Smooth muscle cell (in vitro differentiated cells): ENCODE measurements around the gene DPH6. TPM values are rescaled to one million over a fixed set of nuclear protein-coding genes. Genes with fewer than 3 reads are reported as not detected.

ENCODE experiments used
- DNase-seq: peaks from one replicate; lab custom pipeline; 2025; ENCODE audit not compliant: unreplicated experiment; lab: John Stamatoyannopoulos, UW
- H2AFZ ChIP-seq: fragments of 200-600 bp; sonication (generic); 2 replicates; pipeline ENCODE4 v1.6.0; 2016; ENCODE audit warnings: antibody characterized with exemption, low read depth, mild to moderate bottlenecking
- H3F3A ChIP-seq: fragments of 200-600 bp; sonication (generic); 2 replicates; pipeline ENCODE4 v1.6.0; 2017; ENCODE audit warnings: antibody characterized with exemption, low read depth
- H3K27ac ChIP-seq: fragments of 200-600 bp; sonication (generic); 2 replicates; pipeline ENCODE4 v1.5.1; 2016; ENCODE audit warnings: low read depth, mild to moderate bottlenecking
- H3K27me3 ChIP-seq: fragments of 200-600 bp; sonication (generic); 2 replicates; pipeline ENCODE4 v1.6.1; 2016; ENCODE audit warnings: low read depth, mild to moderate bottlenecking
- H3K36me3 ChIP-seq: fragments of 200-600 bp; sonication (generic); 2 replicates; pipeline ENCODE4 v1.5.1; 2016; ENCODE audit warnings: low read depth
- H3K4me1 ChIP-seq: fragments of 200-600 bp; sonication (generic); 2 replicates; pipeline ENCODE4 v1.5.1; 2016; ENCODE audit warnings: low read depth
- H3K4me2 ChIP-seq: fragments of 200-600 bp; sonication (generic); 2 replicates; pipeline ENCODE4 v1.6.0; 2016; ENCODE audit warnings: mild to moderate bottlenecking
- H3K4me3 ChIP-seq: fragments of 200-600 bp; sonication (generic); 2 replicates; pipeline ENCODE4 v1.5.1; 2016; ENCODE audit warnings: mild to moderate bottlenecking
- H3K79me2 ChIP-seq: fragments of 200-600 bp; sonication (generic); 2 replicates; pipeline ENCODE4 v1.6.0; 2016; ENCODE audit warnings: low read depth, mild to moderate bottlenecking
- H3K9ac ChIP-seq: fragments of 200-600 bp; sonication (generic); 2 replicates; pipeline ENCODE4 v1.6.0; 2016; ENCODE audit warnings: low read depth
- H3K9me3 ChIP-seq: fragments of 200-600 bp; sonication (generic); replicated peaks from 2 replicates; pipeline ENCODE4 v1.5.1; 2016; ENCODE audit warnings: low read depth
- H4K20me1 ChIP-seq: fragments of 200-600 bp; sonication (generic); 2 replicates; pipeline ENCODE4 v1.6.0; 2016; ENCODE audit warnings: low read depth
- WGBS: methylation state at CpG from one replicate; pipeline ENCODE4 v1.1.7; 2016; ENCODE audit warnings: low lambda C conversion rate; 5-methylcytosine and 5-hydroxymethylcytosine counted together
- polyA plus RNA-seq: library from polyadenylated mRNA; unstranded; fragments of >200 nt; fragmentation: Nextera tagmentation; extraction: Ambion mirVana; gene quantifications from 2 replicates; pipeline ENCODE4 v1.2.1, GENCODE V29; 2016
- total RNA-seq: library from RNA; depleted of rRNA; stranded (reverse); fragments of >200 nt; gene quantifications from 2 replicates; pipeline ENCODE4 v1.2.3, GENCODE V29; 2014
- TF ChIP-seq, protein P1 (sequence below): fragments of 200-600 bp; sonication (generic); IDR thresholded peaks from 2 replicates; pipeline ENCODE4 v1.5.1; 2017; ENCODE audit warnings: borderline replicate concordance, mild to moderate bottlenecking, antibody characterized with exemption; ENCODE audit not compliant: insufficient read depth, poor library complexity, severe bottlenecking

Gene DPH6
- total and polyA plus RNA-seq, 2 experiments from 2014 or later = 4.0 to 19.9 TPM

DNA sequence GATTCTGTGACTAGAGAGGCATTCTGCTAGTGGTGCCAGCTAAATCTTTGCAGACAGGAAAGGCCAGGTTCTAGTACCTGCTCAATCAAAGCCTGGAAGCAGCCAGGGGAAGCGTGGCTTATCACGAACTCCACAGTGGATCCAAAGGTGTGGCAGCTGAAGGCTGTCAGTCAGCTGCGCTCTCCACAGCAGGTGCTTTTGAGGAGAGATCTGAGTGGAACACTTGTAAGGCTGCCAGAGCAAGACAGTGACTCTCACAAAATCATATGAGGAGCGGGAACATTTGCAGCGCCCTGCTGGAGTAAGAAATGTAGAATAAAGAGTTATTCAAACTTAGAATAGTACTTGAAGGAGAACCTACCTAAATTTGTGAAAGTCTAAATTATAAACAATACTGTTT, 5.0 kb upstream of the DPH6 start:
- H3K4me1 ChIP-seq = peaks cover 25% of the 10 kb centered on the region
- no peak for DNase-seq
- no peak overlapping the region for H3K27ac ChIP-seq
- 94% methylated on average over 5 of the region's 5 CpGs for WGBS
- no peak overlapping the region for H2AFZ ChIP-seq
- H3K9ac ChIP-seq = no peak overlapping the region
- H3K36me3 ChIP-seq = no peaks in the 10 kb centered on the region
- TF ChIP-seq, protein P1, sequence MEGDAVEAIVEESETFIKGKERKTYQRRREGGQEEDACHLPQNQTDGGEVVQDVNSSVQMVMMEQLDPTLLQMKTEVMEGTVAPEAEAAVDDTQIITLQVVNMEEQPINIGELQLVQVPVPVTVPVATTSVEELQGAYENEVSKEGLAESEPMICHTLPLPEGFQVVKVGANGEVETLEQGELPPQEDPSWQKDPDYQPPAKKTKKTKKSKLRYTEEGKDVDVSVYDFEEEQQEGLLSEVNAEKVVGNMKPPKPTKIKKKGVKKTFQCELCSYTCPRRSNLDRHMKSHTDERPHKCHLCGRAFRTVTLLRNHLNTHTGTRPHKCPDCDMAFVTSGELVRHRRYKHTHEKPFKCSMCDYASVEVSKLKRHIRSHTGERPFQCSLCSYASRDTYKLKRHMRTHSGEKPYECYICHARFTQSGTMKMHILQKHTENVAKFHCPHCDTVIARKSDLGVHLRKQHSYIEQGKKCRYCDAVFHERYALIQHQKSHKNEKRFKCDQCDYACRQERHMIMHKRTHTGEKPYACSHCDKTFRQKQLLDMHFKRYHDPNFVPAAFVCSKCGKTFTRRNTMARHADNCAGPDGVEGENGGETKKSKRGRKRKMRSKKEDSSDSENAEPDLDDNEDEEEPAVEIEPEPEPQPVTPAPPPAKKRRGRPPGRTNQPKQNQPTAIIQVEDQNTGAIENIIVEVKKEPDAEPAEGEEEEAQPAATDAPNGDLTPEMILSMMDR = no peak
- no peak overlapping the region for H3K4me2 ChIP-seq
- no peak overlapping the region for H3K4me3 ChIP-seq
- H3F3A ChIP-seq = no peaks in the 10 kb centered on the region
- no peaks in the 10 kb centered on the region for H3K9me3 ChIP-seq
- H3K27me3 ChIP-seq = no peaks in the 10 kb centered on the region
- H3K79me2 ChIP-seq = no peaks in the 10 kb centered on the region
- H4K20me1 ChIP-seq = no peaks in the 10 kb centered on the region

DNA sequence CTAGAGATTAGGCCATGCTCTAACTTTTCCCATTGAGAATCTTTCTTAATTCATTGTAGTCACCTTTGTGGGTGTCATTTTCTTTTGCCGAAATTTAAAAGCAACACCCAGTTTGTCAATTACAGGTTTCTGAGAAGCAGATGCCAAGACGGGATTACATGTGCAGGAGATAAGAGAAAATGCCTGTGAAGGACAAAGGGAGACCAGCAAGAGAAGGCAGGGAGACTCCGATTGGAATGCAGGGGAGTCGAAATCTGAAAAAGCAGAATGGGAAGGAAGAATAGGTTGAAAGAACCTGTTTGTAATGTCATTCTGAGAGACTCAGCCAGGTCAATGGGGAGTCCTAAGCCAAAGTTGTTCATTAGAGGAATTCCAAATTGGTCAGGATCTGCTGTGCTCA, 3.6 kb upstream of the DPH6 start:
- Histone ChIP-seq H3K27me3 (no peaks in the 10 kb centered on the region), H3K4me3 (no peak overlapping the region), H3K4me2 (no peak overlapping the region), H3K27ac (no peak overlapping the region), H3K9me3 (no peaks in the 10 kb centered on the region), H3K4me1 (peaks cover 33% of the 10 kb centered on the region), H3K79me2 (no peaks in the 10 kb centered on the region), H3K36me3 (no peaks in the 10 kb centered on the region), H2AFZ (no peak overlapping the region), H3F3A (no peaks in the 10 kb centered on the region), H4K20me1 (no peaks in the 10 kb centered on the region), H3K9ac (no peak overlapping the region)
- TF ChIP-seq, protein P1 = no peak
- 61% methylated on average over 4 of the region's 4 CpGs for WGBS
- no peak for DNase-seq

DNA sequence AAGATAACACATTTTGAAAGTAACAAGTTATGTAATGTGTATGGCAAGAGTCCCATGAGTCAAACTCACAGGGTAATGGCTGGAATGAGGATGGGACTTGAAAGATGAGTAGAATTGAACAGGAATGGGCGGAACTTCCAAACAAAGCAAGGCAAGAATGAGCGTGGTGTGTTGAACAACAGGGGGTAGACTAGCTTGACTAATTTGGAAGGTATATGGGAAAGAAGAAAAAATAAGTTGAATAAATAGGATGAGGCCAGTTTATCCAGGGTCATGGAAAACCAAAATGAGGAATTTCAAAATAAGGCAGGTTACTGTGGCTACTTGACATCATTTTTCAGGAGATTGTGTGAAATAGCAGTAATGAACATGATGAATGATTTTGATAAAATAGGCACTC, 2.5 kb upstream of the DPH6 start:
- no peaks in the 10 kb centered on the region for H3K27me3 ChIP-seq
- no peaks in the 10 kb centered on the region for H3K9me3 ChIP-seq
- H3K4me3 ChIP-seq = no peak overlapping the region
- H3F3A ChIP-seq = no peaks in the 10 kb centered on the region
- H3K79me2 ChIP-seq = no peaks in the 10 kb centered on the region
- H3K36me3 ChIP-seq = no peaks in the 10 kb centered on the region
- no peak overlapping the region for H3K4me2 ChIP-seq
- WGBS = 87% methylated on average over 2 of the region's 2 CpGs
- no peaks in the 10 kb centered on the region for H4K20me1 ChIP-seq
- no peak overlapping the region for H3K9ac ChIP-seq
- no peak overlapping the region for H2AFZ ChIP-seq
- DNase-seq = no peak
- TF ChIP-seq, protein P1 = no peak
- no peak overlapping the region for H3K27ac ChIP-seq
- peaks cover 34% of the 10 kb centered on the region for H3K4me1 ChIP-seq

DNA sequence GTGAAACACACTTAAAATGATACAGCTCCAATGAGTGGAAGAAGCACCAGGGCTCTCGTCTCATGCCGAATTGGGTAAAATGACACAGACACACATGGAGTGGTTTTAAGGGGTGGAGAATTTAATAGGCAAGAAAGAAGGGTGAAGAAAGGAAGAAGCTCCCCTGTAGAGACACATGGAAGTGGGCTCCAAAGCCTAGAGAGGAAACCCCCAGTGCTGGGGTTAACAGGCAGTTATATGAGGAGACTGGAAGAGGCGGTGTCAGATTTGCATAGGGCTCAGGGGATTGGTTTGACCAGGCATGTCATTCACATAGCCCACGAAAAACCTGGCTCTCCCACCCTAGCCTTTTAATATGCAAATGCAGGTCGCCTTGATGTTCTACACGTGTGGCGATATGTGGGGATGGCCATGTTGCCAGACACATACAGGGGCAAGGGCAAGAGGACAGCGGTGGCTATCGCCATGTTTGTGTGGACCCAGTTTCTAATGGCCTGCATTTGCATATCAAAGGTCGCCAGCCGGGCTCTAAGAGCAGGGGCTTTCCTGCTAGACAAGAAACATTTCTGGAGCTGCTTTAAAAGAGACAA, 1.9 kb upstream of the DPH6 start:
- Histone ChIP-seq H3K4me2 (no peak overlapping the region), H3K79me2 (no peaks in the 10 kb centered on the region), H3K4me3 (no peak overlapping the region), H3K4me1 (peaks cover 34% of the 10 kb centered on the region), H4K20me1 (no peaks in the 10 kb centered on the region), H3K9ac (no peak overlapping the region), H3K27me3 (no peaks in the 10 kb centered on the region), H3F3A (no peaks in the 10 kb centered on the region), H2AFZ (no peak overlapping the region), H3K27ac (no peak overlapping the region), H3K9me3 (no peaks in the 10 kb centered on the region), H3K36me3 (no peaks in the 10 kb centered on the region)
- WGBS = 40% methylated on average over 11 of the region's 11 CpGs
- DNase-seq = no peak
- TF ChIP-seq, protein P1 = no peak
